SU-DHL-6 (cell line): ENCODE results near the gene ASTN2.

Experiments used
- H2AFZ ChIP-seq: fragments of 200-600 bp; sonication (generic); 2 replicates; pipeline ENCODE4 v1.6.1; 2014; ENCODE audit warnings: low read depth, mild to moderate bottlenecking, moderate library complexity, mixed read lengths, antibody characterized with exemption, low read length; ENCODE audit not compliant: severe bottlenecking
- H3F3A ChIP-seq: fragments of 200-600 bp; shearing (Covaris generic); 2 replicates; pipeline ENCODE4 v1.6.0; 2016; ENCODE audit warnings: antibody characterized with exemption, mild to moderate bottlenecking; ENCODE audit not compliant: insufficient read depth
- H3K27ac ChIP-seq: fragments of 200-600 bp; sonication (generic); 2 replicates; pipeline ENCODE4 v1.5.1; 2016; ENCODE audit warnings: low read depth, mild to moderate bottlenecking, low read length, moderate library complexity, mixed read lengths
- H3K27me3 ChIP-seq: fragments of 200-600 bp; sonication (generic), shearing (Covaris generic); 2 replicates; pipeline ENCODE4 v1.6.0; 2014; ENCODE audit warnings: mild to moderate bottlenecking, low read length
- H3K36me3 ChIP-seq: fragments of 200-600 bp; sonication (generic); 2 replicates; pipeline ENCODE4 v1.6.1; 2014; ENCODE audit warnings: mild to moderate bottlenecking, low read length, mixed read lengths
- H3K4me2 ChIP-seq: fragments of 300-600, 200-600 bp; shearing (Covaris generic), sonication (generic); 2 replicates; pipeline ENCODE4 v1.6.0; 2014; ENCODE audit warnings: low read length, low read depth, mild to moderate bottlenecking; ENCODE audit not compliant: poor library complexity, severe bottlenecking
- H3K4me3 ChIP-seq: fragments of 200-600 bp; sonication (generic); 2 replicates; pipeline ENCODE4 v1.5.1; 2014; ENCODE audit warnings: antibody characterized with exemption, low read length, mild to moderate bottlenecking, mixed read lengths; ENCODE audit not compliant: insufficient read depth, poor library complexity, severe bottlenecking
- H3K79me2 ChIP-seq: fragments of 200-600 bp; sonication (generic); 2 replicates; pipeline ENCODE4 v1.6.1; 2014; ENCODE audit warnings: mild to moderate bottlenecking, low read length, moderate library complexity; ENCODE audit not compliant: insufficient read depth
- H3K9ac ChIP-seq: fragments of 200-600 bp; sonication (generic); 2 replicates; pipeline ENCODE4 v1.7.0; 2014; ENCODE audit warnings: mild to moderate bottlenecking, low read length
- H3K9me2 ChIP-seq: fragments of 200-600 bp; sonication (generic); replicated peaks from 2 replicates; pipeline ENCODE4 v1.6.1; 2014; ENCODE audit warnings: low read length; ENCODE audit not compliant: insufficient read depth
- H3K9me3 ChIP-seq: fragments of 200-600 bp; sonication (generic); 2 replicates; pipeline ENCODE4 v1.6.1; 2014; ENCODE audit warnings: low read length, mixed read lengths; ENCODE audit not compliant: insufficient read depth
- H4K20me1 ChIP-seq: fragments of 200-600 bp; sonication (generic); 2 replicates; pipeline ENCODE4 v1.6.1; 2014; ENCODE audit warnings: low read depth, mild to moderate bottlenecking, antibody characterized with exemption, low read length, moderate library complexity, mixed read lengths
- EZH2phosphoT487 ChIP-seq: fragments of 200-600 bp; sonication (generic), shearing (Covaris generic); conservative IDR thresholded peaks from 2 replicates; pipeline ENCODE4 v1.6.1; 2018; ENCODE audit warnings: mild to moderate bottlenecking, antibody characterized with exemption, low read length, moderate library complexity, mixed read lengths
- TF ChIP-seq, protein P1 (sequence below): fragments of 200-600 bp; sonication (generic); IDR thresholded peaks from one replicate; pipeline ENCODE4 v1.5.1; 2017; ENCODE audit warnings: antibody characterized with exemption, mild to moderate bottlenecking, low read length, moderate library complexity; ENCODE audit not compliant: insufficient read depth, poor library complexity, severe bottlenecking

The ASTN2 gene

DNA sequence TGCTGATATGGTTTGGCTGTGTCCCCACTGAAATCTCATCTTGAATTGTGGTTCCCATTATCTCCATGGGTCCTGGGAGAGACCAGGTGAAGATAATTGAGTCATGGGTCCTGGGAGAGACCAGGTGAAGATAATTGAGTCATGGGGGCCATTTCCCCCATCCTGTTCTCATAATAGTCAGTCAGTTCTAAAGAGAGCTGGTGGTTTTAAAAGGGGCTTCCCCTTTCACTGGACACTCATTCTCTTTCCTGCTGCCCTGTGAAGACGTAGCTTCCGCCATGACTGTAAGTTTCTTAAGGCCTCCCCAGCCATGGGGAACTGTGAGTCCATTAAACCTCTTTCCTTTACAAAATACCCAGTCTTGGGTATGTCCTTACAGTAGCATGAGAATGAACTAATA is 628.1 kb downstream of the ASTN2 start:
- H3K4me3 ChIP-seq = no peak overlapping the region
- H3K27ac ChIP-seq = no peak overlapping the region
- TF ChIP-seq, protein P1, sequence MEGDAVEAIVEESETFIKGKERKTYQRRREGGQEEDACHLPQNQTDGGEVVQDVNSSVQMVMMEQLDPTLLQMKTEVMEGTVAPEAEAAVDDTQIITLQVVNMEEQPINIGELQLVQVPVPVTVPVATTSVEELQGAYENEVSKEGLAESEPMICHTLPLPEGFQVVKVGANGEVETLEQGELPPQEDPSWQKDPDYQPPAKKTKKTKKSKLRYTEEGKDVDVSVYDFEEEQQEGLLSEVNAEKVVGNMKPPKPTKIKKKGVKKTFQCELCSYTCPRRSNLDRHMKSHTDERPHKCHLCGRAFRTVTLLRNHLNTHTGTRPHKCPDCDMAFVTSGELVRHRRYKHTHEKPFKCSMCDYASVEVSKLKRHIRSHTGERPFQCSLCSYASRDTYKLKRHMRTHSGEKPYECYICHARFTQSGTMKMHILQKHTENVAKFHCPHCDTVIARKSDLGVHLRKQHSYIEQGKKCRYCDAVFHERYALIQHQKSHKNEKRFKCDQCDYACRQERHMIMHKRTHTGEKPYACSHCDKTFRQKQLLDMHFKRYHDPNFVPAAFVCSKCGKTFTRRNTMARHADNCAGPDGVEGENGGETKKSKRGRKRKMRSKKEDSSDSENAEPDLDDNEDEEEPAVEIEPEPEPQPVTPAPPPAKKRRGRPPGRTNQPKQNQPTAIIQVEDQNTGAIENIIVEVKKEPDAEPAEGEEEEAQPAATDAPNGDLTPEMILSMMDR = no peak
- no peak for TF ChIP-seq EZH2phosphoT487
- H3K9me3 ChIP-seq = no peaks in the 10 kb centered on the region
- H3K79me2 ChIP-seq = no peaks in the 10 kb centered on the region
- H3F3A ChIP-seq = no peaks in the 10 kb centered on the region
- H2AFZ ChIP-seq = no peak overlapping the region
- H3K36me3 ChIP-seq = no peaks in the 10 kb centered on the region
- H3K27me3 ChIP-seq = no peaks in the 10 kb centered on the region
- no peaks in the 10 kb centered on the region for H3K9me2 ChIP-seq
- H4K20me1 ChIP-seq = no peaks in the 10 kb centered on the region
- H3K4me2 ChIP-seq = no peak overlapping the region
- no peak overlapping the region for H3K9ac ChIP-seq

DNA sequence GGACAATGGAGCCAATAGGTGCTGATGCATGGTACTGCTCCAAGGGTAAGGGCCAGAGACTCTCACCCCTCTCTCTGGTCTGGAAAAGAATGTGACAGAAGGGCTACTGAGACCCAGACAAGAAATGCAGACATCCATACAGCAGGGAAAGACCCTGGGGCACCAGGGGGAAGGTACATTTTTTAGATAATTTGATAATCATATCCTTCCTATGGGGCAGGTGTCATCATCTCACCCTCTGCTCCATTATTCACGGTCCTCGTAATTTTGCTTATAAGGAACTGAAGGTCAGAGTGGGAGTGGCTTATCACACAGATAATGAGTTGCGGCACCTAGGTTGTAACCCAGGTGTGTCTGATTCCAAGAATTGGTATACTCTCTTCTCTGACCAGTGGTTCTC is 637.7 kb downstream of the ASTN2 start:
- Histone ChIP-seq H3K9ac (no peak overlapping the region), H3K4me3 (no peak overlapping the region)
- TF ChIP-seq, protein P1 = no peak
- TF ChIP-seq EZH2phosphoT487 = no peak

DNA sequence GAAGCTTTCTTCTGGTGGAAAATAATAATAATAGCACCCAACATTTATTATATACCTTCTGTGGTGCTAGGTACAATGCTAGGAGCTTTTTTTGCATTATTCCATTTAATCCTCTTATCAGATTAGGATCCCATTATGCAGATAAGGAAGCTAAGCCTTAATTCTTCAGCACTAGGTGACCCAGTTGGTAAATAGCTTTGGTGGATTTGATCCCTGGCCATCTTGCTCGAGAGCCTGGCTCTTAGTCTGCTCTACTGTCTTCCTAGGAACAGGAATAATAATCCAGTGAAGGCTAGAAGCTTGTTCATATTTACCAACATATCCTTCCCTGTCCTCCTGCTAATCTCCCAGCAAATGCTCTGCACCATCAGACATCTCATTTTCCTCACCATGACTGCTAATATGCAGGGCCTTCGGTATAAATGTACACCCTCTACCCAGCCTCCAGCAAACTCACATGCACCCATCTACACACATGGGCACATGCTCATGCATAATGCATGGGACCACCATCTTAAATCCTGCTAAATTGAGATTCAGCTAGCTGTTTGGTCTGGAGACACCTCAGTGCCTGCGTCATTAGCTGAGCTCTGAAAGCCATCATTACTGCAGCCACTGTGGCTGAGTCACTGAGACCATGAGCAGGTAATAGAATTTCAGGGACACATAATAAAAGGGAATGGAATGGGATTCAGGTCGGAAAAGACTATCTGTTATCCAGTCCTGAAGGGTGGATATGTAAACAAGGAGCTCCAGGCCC is 640.3 kb downstream of the ASTN2 start:
- Histone ChIP-seq H3K27ac (no peak overlapping the region), H3K79me2 (no peaks in the 10 kb centered on the region), H3K9me2 (no peaks in the 10 kb centered on the region), H3K4me2 (no peak overlapping the region), H2AFZ (no peak overlapping the region), H3K27me3 (no peaks in the 10 kb centered on the region), H3K9me3 (no peaks in the 10 kb centered on the region), H3K9ac (no peak overlapping the region), H3F3A (no peaks in the 10 kb centered on the region), H3K4me3 (no peak overlapping the region), H4K20me1 (no peaks in the 10 kb centered on the region), H3K36me3 (no peaks in the 10 kb centered on the region)
- TF ChIP-seq EZH2phosphoT487 = no peak
- TF ChIP-seq, protein P1 = no peak

More for the DNA sequence above, 637.7 kb downstream of the ASTN2 start:
- no peaks in the 10 kb centered on the region for H3K36me3 ChIP-seq
- no peak overlapping the region for H3K27ac ChIP-seq
- H3F3A ChIP-seq = no peaks in the 10 kb centered on the region
- no peaks in the 10 kb centered on the region for H3K9me2 ChIP-seq
- H4K20me1 ChIP-seq = no peaks in the 10 kb centered on the region
- H3K9me3 ChIP-seq = no peaks in the 10 kb centered on the region
- no peak overlapping the region for H2AFZ ChIP-seq
- no peaks in the 10 kb centered on the region for H3K27me3 ChIP-seq
- H3K4me2 ChIP-seq = no peak overlapping the region
- H3K79me2 ChIP-seq = no peaks in the 10 kb centered on the region
